ENCODE data around the gene PACC1.

- TF ChIP-seq EZH2 (IDR thresholded peaks at IDR 0.05; ENCODE audit: borderline replicate concordance, low read length), result no peak
- TF ChIP-seq CTCF (conservative IDR thresholded peaks at IDR 0.05 in 1 of 2, IDR thresholded peaks at IDR 0.05 in 1 of 2; ENCODE audit: extremely low read depth in 1 of 2, insufficient read depth in 1 of 2, low read depth in 1 of 2, low read length in 2 of 2), result no peak
These were observed 4.4 kb downstream of the PACC1 start for GRCh38 chr1:212410231-212410820.
